GM12892 (cell line): ENCODE measurements around the gene POLA1.

Experiments used
- POLR2A ChIP-seq: IDR thresholded peaks from 2 replicates; pipeline ENCODE4 v1.6.1; 2011; ENCODE audit warnings: low read depth, low read length, control low read depth
- POLR2AphosphoS5 ChIP-seq: IDR thresholded peaks from 2 replicates; pipeline ENCODE4 v1.6.1; 2011; ENCODE audit warnings: low read depth, low read length, control low read depth
- TAF1 ChIP-seq: IDR thresholded peaks from 2 replicates; pipeline ENCODE4 v1.6.1; 2011; ENCODE audit warnings: low read depth, mild to moderate bottlenecking, control low read depth, low read length, borderline replicate concordance

DNA sequence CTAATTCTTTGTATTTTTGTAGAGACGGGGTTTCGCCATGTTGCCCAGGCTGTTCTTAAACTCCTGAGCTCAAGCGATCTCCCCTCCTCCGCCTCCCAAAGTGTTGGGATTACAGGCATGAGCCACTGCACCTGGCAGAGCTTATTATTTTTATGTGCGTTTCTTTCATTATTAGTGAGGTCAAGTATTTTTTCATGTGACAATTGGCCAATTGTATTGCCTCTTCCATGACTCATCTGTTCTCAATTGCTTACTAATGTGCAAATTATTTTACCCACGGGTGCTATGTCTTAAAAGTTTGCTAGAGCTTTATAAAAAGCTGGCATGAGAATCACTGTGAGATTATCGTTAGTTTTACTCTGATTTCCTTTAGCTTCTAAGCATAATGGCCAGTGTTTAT, 335.0 kb downstream of the POLA1 start:
- TF ChIP-seq POLR2AphosphoS5 (no peak), POLR2A (no peak), TAF1 (no peak)
